Lower lobe of right lung (tissue), 2 donors: ENCODE measurements around the gene EVA1C. TPM values are rescaled to one million over a fixed set of nuclear protein-coding genes. Genes with fewer than 3 reads are reported as not detected.

Experiments used
- ATAC-seq, 2 donors: fragments of 200-7000 bp; cut with Tn5 transposase; one replicate each; pipeline ENCODE4 v1.9.1; 2020 to 2022; ENCODE audit warnings: mild to moderate bottlenecking in 2 of 2, moderate library complexity in 2 of 2
- DNase-seq: peaks from one replicate; pipeline ENCODE4 v3.0.0-alpha.2; 2020
- H3K27ac ChIP-seq: fragments of 200-600 bp; one replicate; pipeline ENCODE4 v1.8.0; 2022
- H3K27me3 ChIP-seq: fragments of 200-600 bp; one replicate; pipeline ENCODE4 v1.8.0; 2022; ENCODE audit warnings: low read depth
- H3K36me3 ChIP-seq: fragments of 200-600 bp; one replicate; pipeline ENCODE4 v1.8.0; 2022; ENCODE audit warnings: mild to moderate bottlenecking
- H3K4me1 ChIP-seq: fragments of 200-600 bp; one replicate; pipeline ENCODE4 v1.8.0; 2022
- H3K4me3 ChIP-seq: fragments of 200-600 bp; one replicate; pipeline ENCODE4 v1.8.0; 2022; ENCODE audit warnings: mild to moderate bottlenecking
- H3K9me3 ChIP-seq: fragments of 200-600 bp; one replicate; pipeline ENCODE4 v1.8.0; 2022
- CTCF ChIP-seq: fragments of 200-600 bp; IDR thresholded peaks from one replicate; pipeline ENCODE4 v1.8.0; 2022; ENCODE audit warnings: antibody characterized with exemption, mild to moderate bottlenecking
- intact Hi-C: fragments of 100-400 bp; cut with DNase I; formaldehyde crosslinking; loops from one replicate; pipeline ENCODE4 v1.11.0; 2022
- total RNA-seq: library from RNA; stranded (reverse); fragmentation: NEBNext Ultra II Directional; extraction: Animal tissue kit (Norgen Biotek cat#: 25700); gene quantifications from one replicate; pipeline ENCODE4 v1.2.1, GENCODE V29; 2021
- donor health status: DM: no; HTN: yes; CAD: no; lungs with severe emphysema.

Gene EVA1C
- total RNA-seq, 1 donor from 2014 or later: 31.8 TPM

GRCh38 chr21:32532636-32533035, 120.1 kb downstream of the EVA1C start:
- no peaks in the 10 kb centered on the region for H3K27me3 ChIP-seq
- H3K36me3 ChIP-seq: no peaks in the 10 kb centered on the region
- no peaks in the 10 kb centered on the region for H3K9me3 ChIP-seq
- H3K4me1 ChIP-seq: no peaks in the 10 kb centered on the region
- no peak for ATAC-seq
- no peak overlapping the region for H3K4me3 ChIP-seq
- no peak for TF ChIP-seq CTCF
- DNase-seq: no peak
- H3K27ac ChIP-seq: no peak overlapping the region
- intact Hi-C loops: no loop called here

GRCh38 chr21:32533053-32533452, 120.5 kb downstream of the EVA1C start:
- H3K36me3 ChIP-seq: no peaks in the 10 kb centered on the region
- intact Hi-C loops: no loop called here
- no peaks in the 10 kb centered on the region for H3K27me3 ChIP-seq
- no peak overlapping the region for H3K4me3 ChIP-seq
- no peak for DNase-seq
- no peaks in the 10 kb centered on the region for H3K9me3 ChIP-seq
- no peak for ATAC-seq
- no peak for TF ChIP-seq CTCF
- H3K4me1 ChIP-seq: no peaks in the 10 kb centered on the region
- no peak overlapping the region for H3K27ac ChIP-seq

GRCh38 chr21:32533611-32534010, 121.1 kb downstream of the EVA1C start:
- no peaks in the 10 kb centered on the region for H3K27me3 ChIP-seq
- no peaks in the 10 kb centered on the region for H3K36me3 ChIP-seq
- intact Hi-C loops: no loop called here
- no peaks in the 10 kb centered on the region for H3K9me3 ChIP-seq
- H3K27ac ChIP-seq: no peak overlapping the region
- TF ChIP-seq CTCF: no peak
- H3K4me3 ChIP-seq: no peak overlapping the region
- ATAC-seq: no peak
- no peaks in the 10 kb centered on the region for H3K4me1 ChIP-seq
- no peak for DNase-seq

- Histone ChIP-seq H3K4me3 (no peak overlapping the region), H3K9me3 (no peaks in the 10 kb centered on the region), H3K27me3 (no peaks in the 10 kb centered on the region), H3K4me1 (no peaks in the 10 kb centered on the region), H3K36me3 (no peaks in the 10 kb centered on the region), H3K27ac (no peak overlapping the region)
- no peak for TF ChIP-seq CTCF
- ATAC-seq: no peak
- no peak for DNase-seq
- intact Hi-C loops: no loop called here
These were observed 121.6 kb downstream of the EVA1C start for GRCh38 chr21:32534113-32534512.

GRCh38 chr21:32535612-32536011, 123.1 kb downstream of the EVA1C start:
- Histone ChIP-seq H3K9me3 (no peaks in the 10 kb centered on the region), H3K4me1 (no peaks in the 10 kb centered on the region), H3K27ac (no peak overlapping the region), H3K36me3 (no peaks in the 10 kb centered on the region), H3K4me3 (no peak overlapping the region), H3K27me3 (no peaks in the 10 kb centered on the region)
- intact Hi-C loops: no loop called here
- ATAC-seq (no peak), DNase-seq (no peak)
- TF ChIP-seq CTCF: no peak

GRCh38 chr21:32537569-32537881, 125.0 kb downstream of the EVA1C start:
- intact Hi-C loops: no loop called here
- no peaks in the 10 kb centered on the region for H3K36me3 ChIP-seq
- no peak overlapping the region for H3K27ac ChIP-seq
- no peaks in the 10 kb centered on the region for H3K4me1 ChIP-seq
- DNase-seq (no peak), ATAC-seq (no peak)
- no peak for TF ChIP-seq CTCF
- no peaks in the 10 kb centered on the region for H3K27me3 ChIP-seq
- H3K9me3 ChIP-seq: no peaks in the 10 kb centered on the region
- H3K4me3 ChIP-seq: no peak overlapping the region
